Sigmoid colon (tissue), 4 donors: ENCODE data around the gene OR6N2.

Source experiments
- CTCF ChIP-seq, 4 experiments: fragments of 450-650 bp in 3 of 4; fragments of 200-600 bp in 1 of 4; IDR thresholded peaks; one replicate each; pipeline ENCODE4 v1.5.1; 2016 to 2019; ENCODE audit warnings: antibody characterized with exemption in 4 of 4, mild to moderate bottlenecking in 3 of 4, moderate library complexity in 2 of 4
- EP300 ChIP-seq, 4 donors: sonication (generic); formaldehyde crosslinking; IDR thresholded peaks; one replicate each; pipeline ENCODE4 v1.6.1; 2017; ENCODE audit warnings: antibody characterized with exemption in 4 of 4
- POLR2A ChIP-seq, 2 donors: fragments of 450-650 bp; IDR thresholded peaks; one replicate each; pipeline ENCODE4 v1.6.1; 2016; ENCODE audit warnings: antibody characterized with exemption in 2 of 2, mild to moderate bottlenecking in 2 of 2, moderate library complexity in 2 of 2
- POLR2AphosphoS5 ChIP-seq, 4 donors: sonication (generic); formaldehyde crosslinking; IDR thresholded peaks; one replicate each; pipeline ENCODE4 v1.6.1; 2017; ENCODE audit warnings: antibody characterized with exemption in 4 of 4

GRCh38 chr1:158731707-158732106 lies 49.3 kb downstream of the OR6N2 start:
- TF ChIP-seq CTCF (IDR thresholded peaks at IDR 0.05) (no peak), POLR2A (IDR thresholded peaks at IDR 0.05) (no peak), POLR2AphosphoS5 (IDR thresholded peaks at IDR 0.05) (no peak), EP300 (IDR thresholded peaks at IDR 0.05) (no peak)
